Measurements from ENCODE around the gene ADAMTS9.

The ADAMTS9 gene

GRCh38 chr3:64653101-64653500 is 34.7 kb downstream of the ADAMTS9 start:
- DNase-seq (ENCODE audit: low read depth in 2 of 2, low spot score in 1 of 2) = no peak

DNA sequence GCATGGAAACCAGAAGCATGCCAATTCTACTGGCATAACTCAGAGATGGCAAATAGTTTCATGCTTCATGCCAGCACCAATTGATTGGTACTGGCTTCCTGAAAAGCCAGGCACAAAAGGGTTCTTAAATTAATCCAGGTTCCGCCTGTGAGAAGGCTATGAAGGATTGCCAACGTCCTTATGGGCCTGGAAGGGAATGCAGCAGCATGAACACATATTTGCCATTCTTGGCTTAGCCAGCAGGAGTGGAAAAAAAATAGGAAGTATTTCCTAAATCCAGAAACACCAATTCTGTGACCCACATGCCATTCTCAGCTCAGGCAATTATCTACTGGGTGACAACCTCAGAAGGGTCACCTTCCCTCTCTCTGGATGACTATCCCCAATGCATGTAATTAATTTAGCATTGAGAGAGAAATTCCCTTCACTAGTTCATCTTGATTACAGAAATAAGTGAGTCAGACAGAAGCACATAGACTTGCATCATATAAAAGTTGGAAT is 36.0 kb downstream of the ADAMTS9 start:
- DNase-seq (ENCODE audit: low read depth in 2 of 2, low spot score in 1 of 2) = no peak

DNA sequence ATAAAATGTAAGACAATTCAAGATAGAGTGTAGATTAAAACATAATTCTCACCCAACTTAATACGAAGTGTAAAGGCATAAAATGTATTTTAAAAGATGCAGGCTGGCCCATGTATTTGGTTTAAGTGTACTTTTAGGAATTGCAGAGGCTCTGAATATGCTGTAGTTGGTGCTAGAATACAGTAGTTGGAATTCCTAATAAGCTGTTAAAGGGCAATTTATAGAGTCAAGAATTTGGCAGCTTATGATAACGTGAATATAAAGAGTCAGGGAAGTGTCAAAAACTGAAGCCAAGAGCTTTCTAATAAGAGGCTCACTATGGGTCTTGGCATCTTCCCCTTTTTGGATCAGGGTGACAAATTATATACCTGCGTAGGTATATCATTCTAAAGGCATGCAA is 36.5 kb downstream of the ADAMTS9 start:
- no peak for DNase-seq (ENCODE audit: low read depth in 2 of 2, low spot score in 1 of 2)

- no peak for DNase-seq (ENCODE audit: low read depth in 2 of 2, low spot score in 1 of 2)
These were observed 37.1 kb downstream of the ADAMTS9 start for GRCh38 chr3:64650715-64651114.

- DNase-seq (ENCODE audit: low read depth in 2 of 2, low spot score in 1 of 2) = no peak
These were observed 37.6 kb downstream of the ADAMTS9 start for GRCh38 chr3:64650096-64650622.

GRCh38 chr3:64648927-64649906 is 38.6 kb downstream of the ADAMTS9 start:
- no peak for DNase-seq (ENCODE audit: low read depth in 2 of 2, low spot score in 1 of 2)

DNA sequence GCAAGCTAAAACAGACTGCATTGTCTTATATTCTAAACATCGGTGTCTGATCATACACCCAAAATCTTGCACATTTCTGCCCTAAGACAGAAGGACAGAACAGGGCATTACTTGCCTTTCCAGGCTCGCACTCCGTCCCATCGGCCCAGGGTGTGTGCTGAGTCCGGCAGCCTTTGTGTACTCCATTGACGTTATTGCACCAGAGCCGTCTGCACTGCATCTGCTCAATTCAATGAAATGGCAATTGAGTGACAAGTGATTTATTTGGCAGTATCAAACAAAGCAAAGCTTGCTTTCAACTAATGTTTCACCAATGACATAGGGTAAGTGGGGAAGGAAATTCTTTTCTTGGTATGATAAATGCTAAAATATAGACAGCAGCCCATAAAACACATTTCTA is 40.0 kb downstream of the ADAMTS9 start:
- no peak for DNase-seq (ENCODE audit: low read depth in 2 of 2, low spot score in 1 of 2)

- DNase-seq (ENCODE audit: low read depth in 2 of 2, low spot score in 1 of 2) = no peak
These were observed 42.6 kb downstream of the ADAMTS9 start for GRCh38 chr3:64645243-64645642.

DNA sequence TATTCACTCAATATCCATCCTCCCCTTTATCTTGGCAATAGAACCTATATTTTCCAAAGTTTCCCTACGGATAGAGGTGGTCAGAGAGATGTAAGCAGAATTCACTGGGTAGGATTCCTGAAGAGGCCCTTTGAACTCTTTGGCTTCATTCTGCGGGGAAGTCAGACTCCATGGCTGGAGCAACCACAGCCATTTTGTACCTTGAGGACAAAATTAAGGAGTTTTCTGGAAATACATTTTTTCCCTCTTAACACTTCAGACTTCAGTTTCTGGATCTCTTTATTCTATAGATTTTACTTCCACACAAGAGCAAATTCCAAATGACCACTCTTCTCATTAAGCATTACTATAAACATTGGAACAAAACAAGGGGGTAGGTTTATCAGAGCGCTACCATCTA is 43.3 kb downstream of the ADAMTS9 start:
- no peak for DNase-seq (ENCODE audit: low read depth in 2 of 2, low spot score in 1 of 2)

DNA sequence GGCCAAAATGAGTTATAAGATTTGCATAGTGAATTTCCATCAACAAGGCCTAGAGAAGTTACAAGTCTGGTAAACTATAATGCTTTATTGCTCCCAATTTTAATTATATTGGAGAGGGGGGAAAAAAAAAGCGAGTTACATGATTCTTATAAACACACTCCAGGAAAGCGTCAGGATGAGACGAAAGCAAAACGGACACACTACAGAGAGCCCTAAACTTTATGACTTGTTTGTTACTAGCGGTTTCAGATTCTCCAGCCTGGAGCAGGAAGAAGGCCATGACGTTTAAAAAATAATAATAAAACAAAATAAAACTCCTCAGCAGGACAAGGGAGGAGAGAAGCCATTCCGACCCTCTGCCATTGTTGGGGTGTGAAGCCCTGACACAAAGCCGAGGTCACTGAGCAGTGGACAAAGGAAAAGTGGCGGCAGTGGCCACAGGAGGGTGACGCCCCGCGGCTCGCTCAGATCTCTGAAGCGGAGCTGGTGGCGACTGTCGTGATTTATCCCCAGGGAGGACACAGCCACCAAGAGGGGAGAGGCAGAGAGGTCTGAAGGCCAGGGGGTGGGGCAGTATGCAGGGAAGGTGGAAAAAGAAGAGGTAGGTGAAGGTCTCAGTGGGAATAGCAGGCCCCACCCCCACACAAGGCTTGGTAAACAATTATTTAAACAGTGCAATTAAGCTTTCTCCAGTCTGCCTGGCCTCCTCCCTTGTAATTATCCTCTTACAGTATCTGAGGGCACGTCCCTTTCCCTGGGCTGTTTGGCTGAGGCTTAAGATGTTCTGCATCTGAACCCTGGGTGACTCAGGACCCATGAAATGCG is 45.3 kb downstream of the ADAMTS9 start:
- DNase-seq (ENCODE audit: low read depth in 2 of 2, low spot score in 1 of 2) = no peak

DNA sequence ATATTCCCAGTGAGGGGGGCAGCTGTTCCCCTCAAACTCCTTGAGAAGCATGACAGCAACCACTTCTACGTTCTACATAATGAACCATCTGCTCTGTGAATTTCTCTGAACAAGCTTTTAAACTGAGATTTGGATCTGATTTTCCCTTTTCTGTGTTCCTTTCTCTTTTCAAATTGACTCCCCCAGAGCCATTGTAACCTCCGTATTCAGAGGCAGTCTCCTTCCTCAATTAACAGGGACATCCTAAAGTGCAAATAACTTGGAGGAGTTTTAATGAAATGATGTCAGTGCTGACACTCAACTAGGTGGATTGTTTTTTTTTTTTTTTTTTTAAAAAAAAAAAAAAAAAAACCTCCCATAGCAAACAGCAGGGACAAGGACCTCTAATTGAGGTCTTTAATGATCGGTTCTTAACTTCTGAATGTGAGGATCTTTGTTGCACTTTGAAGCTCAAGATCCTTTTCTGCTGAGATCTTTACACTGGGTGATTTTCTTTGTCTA is 48.8 kb downstream of the ADAMTS9 start:
- no peak for DNase-seq (ENCODE audit: low read depth in 2 of 2, low spot score in 1 of 2)

DNA sequence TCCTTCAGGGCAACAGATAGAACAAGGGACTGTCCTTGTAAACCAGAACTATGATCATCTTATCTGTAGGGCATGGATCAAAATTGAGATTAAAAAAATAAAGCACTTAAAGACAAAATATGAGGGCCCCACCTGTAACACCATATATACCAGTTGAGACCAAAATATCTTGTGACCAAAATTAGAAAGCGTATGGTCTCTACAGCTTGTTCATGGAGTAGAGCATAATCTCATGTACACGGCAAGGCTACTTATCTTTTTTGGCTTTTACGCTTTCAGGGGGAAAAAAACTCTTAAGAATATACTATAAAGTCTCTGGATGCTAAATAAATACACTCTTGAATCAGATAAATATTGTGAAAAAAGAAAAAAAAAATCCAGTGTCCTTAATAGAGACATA is 49.3 kb downstream of the ADAMTS9 start:
- DNase-seq (ENCODE audit: low read depth in 2 of 2, low spot score in 1 of 2) = no peak

- no peak for DNase-seq (ENCODE audit: low read depth in 2 of 2, low spot score in 1 of 2)
These were observed 53.4 kb downstream of the ADAMTS9 start for GRCh38 chr3:64634417-64634816.

- DNase-seq (ENCODE audit: low read depth in 2 of 2, low spot score in 1 of 2) = no peak
These were observed 55.8 kb downstream of the ADAMTS9 start for GRCh38 chr3:64631951-64632350.

DNA sequence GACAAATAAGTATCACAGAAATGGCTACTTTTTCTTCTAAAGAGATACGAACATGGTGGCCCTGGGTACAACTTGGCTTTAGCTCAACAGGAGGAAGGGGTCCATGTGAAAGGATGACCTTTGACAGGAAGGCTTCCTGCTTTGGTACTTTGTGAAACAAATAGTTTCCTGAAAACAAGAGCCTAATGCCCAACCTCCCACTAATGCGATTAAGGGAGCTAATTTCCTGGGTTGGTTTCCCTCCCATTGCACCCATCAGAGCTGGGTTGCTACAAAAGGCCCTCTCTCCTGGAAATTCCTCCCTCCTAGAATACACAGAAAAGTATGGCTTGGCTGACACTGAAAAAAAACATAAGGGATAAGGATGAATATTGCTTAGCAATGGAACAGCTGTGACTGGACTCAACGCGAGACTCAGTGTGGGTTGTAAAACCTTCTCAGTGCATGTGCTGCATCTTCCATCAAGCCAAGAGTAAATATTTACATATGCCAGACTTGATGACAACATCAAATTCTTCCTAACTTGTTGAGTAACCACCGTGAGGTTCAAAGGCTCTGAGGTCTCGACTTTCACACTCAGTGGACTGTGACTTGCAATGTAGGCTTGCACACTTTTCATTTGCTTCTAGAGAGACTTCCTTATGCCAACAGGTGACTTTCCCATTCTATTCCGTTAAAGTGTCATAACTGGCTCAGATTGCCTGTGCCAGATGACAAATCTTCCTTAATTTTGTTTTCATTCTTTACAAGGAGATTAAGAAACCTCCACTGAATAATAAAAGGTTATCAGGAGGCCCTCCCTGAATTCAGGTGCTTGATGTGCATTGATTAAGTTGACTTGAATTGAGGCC is 60.1 kb downstream of the ADAMTS9 start:
- no peak for DNase-seq (ENCODE audit: low read depth in 2 of 2, low spot score in 1 of 2)

GRCh38 chr3:64627042-64627441 is 60.8 kb downstream of the ADAMTS9 start:
- DNase-seq (ENCODE audit: low read depth in 2 of 2, low spot score in 1 of 2) = no peak

GRCh38 chr3:64625381-64625780 is 62.4 kb downstream of the ADAMTS9 start:
- DNase-seq (ENCODE audit: low read depth in 2 of 2, low spot score in 1 of 2) = no peak

GRCh38 chr3:64623125-64623524 is 64.7 kb downstream of the ADAMTS9 start:
- DNase-seq (ENCODE audit: low read depth in 2 of 2, low spot score in 1 of 2) = no peak

DNA sequence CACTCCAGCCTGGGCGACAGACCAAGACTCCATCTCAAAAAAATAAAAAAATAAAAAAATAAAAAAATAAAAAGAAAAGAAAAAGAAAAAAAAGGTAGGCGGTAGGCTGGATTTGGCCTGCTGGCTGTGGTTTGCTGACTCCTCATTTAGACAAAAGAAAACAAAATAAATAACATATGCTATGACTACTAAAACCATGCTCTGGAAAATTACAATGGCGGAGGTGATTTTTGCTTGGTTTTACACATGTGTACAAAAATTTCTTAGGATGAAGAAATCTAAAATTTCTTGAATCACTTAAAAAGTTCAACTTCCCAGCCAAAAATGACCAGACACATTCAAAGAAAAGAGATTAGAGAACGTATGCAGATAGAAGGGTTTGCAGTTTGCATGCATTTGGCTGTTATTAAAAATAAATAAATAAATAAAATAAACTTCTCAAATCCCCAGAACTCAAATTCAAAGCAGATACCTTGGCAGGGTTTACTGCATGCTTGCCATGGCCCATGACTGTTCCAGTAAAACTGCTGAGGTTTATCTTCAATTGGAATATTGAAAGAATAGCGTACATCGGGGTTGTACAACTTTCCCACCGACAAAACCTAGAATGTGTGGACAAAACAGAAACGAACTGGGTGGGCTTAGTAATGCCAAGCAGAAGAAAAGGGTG is 65.9 kb downstream of the ADAMTS9 start:
- DNase-seq (ENCODE audit: low read depth in 2 of 2, low spot score in 1 of 2) = no peak

DNA sequence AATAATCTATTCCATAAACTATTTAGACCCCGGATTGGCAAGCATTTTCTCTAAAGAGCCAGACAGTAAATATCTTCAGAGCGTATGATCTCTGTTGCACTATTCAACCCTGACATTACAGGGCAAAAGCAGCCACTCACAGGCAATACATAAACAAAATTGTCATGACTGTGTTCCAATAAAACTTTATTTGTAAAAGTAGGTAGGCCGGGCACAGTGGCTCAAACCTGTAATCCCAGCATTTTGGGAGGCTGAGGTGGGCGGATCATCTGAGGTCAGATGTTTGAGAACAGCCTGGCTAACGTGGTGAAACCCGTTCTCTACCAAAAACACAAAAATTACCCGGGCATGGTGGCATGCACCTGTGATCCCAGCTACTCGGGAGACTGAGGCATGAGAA is 66.5 kb downstream of the ADAMTS9 start:
- DNase-seq (ENCODE audit: low read depth in 2 of 2, low spot score in 1 of 2) = no peak
